Activated CD4-positive, alpha-beta T cell treated with anti-CD3 and anti-CD28 coated beads, Interleukin-2, amount 50 U/mL, for 16 hours (primary cell): ENCODE data around the gene TM9SF1.
"Not testable (repeated sequence)": the region's sequence is repeated elsewhere in the genome, so short reads cannot be mapped to it uniquely, and the experiment has no call there.

Experiments used
- DNase-seq: peaks from one replicate; pipeline ENCODE4 v3.0.0-alpha.2; 2020

Gene TM9SF1

DNA sequence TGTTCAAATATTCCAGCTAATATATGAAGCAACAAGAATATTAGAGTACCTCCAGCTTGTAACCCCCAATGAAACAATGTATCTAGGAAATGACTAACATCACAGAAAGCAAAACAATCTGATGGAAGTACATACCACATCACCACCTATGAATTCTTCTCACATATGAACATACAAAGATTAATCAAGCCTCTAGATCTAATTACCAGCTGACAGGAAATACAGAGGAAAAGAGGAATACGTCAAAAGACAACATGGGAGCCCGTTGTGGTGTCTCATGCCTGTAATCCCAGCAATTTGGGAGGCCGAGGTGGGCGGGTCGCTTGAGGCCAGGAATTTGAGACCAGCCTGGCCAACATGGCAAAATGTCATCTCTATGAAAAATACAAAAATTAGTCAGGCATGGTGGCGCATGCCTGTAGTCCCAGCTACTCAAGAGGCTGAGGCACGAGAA lies 29.4 kb upstream of the TM9SF1 start:
- DNase-seq, result no peak

DNA sequence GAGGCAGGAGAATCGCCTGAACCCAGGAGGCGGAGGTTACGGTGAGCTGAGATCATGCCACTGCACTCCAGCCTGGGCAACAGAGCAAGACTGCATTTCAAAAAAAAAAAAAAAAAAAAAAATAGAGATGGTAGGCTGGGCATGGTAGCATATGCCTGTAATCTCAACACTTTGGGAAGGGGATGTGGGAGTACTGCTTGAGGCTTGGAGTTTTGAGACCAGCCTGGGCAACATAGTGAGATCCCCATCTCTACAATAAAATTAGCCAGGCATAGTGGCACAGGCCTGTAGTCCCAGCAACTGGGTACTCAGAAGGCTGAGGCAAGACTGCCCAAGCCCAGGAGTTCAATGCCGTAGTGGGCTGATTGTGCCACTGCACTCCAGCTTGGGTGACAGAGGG lies 27.7 kb upstream of the TM9SF1 start:
- not testable (repeated sequence) for DNase-seq

DNA sequence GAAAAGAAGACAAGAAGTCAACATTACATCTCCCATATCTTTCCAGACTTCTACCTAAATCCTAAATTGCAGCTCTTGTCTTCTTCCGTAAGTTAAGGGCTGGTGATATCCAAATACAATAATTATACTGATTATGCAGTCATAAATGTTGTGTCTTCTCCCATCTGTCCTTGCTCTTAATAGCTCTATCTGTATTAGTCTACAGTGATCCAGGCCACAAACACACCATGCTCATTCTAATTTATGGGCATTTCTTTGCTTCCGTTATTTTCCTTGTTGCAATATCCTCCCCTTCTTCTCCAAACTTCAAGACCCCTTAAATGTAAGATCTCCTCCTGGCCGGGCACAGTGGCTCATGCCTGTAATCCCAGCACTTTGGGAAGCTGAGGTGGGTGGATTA lies 24.3 kb upstream of the TM9SF1 start:
- DNase-seq, result no peak

DNA sequence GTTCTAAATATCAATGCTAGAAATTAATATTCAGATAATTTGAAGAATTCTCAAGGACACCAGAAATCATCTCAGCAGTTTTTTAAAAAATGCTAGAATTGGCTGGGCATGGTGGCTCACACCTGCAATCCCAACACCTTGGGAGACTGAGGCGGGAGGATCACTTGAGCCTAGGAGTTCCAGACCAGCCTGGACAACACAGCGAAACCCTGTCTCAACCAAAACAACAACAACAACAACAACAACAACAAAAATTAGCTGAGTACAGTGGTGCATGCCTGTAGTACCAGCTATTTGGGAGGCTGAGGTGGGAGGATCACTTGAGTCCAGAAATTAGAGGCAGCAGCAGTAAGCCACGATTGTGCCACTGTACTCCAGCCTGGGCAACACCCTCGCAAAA lies 23.8 kb upstream of the TM9SF1 start:
- no peak for DNase-seq

DNA sequence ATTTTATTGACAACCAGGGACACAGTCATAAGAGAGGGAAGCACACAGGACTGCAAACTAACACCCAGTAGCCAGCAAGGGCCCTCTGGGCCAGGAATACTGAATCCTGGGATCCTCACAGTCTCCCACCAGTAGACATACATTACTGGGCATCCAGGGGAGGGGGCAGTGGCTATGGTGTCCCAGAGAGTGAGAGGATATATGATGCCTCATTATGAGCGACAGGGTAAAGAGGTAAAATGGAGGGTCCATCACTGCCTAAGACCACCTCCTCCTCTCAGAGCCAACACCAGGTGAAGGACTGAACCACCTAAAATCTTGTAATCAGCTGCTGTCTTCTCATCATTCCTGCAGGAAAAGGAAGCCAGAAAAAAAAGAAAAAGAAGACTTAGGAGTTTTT lies 21.6 kb upstream of the TM9SF1 start:
- DNase-seq, result not testable (repeated sequence)

DNA sequence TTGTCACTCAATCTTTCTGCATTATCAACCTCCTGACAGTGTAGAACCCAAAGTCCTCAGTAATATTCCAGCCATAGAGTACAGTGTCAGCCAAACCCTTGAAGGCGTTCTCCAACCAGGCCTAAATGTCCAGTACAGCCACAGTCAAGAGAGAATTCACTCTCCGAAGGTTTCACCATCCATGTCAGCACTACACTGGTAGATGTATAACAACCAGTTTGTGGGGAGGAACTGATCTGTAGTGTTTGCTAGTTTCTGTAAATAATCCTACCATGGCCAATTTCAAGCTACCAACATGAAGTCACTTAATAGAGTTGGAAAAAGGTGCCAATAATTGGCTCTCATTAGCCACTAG lies 21.1 kb upstream of the TM9SF1 start:
- no peak for DNase-seq

DNA sequence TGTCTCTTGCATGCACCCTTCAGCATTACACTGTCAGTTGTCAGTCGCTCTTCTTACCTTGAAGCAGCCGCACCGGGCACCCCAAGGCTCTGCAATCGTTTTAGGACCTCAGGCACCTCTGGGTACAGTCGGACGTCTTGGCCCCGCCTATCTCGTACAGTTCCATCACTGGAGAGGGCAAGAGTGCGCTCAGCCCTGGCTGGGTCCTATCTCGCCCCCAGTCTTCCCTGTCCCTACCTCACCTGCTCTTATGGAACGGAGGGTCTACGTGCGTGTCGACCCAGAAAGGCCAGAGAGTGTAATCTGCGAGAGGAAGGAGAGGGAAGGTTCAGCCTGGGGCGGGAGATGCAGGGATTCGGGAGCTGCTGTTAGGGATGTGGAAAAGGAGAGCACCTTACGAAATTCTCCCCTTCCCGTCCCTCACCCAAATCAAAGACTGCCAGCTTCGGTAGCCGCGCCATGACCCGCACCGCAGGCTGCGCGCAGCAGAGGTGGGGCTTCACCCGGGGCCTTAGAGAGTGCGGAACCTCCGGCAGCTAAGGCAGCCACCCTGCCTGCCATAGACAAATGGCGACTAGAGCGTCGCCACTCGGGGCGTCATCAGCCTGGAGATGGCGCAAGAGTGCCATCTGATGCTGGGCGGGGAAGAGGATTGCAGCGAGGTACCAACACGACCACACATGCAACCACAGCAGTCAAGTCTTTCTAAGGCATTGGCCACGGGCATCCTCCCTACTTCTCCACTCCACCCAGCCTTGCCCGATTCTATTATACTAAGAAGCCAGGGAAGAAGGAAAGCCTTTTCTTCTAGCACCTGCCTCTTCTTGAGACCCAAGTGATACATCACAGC lies 20.5 kb upstream of the TM9SF1 start, which contains the start of gene MDP1:
Gene MDP1 (minus strand): TSS at position 572 of the 850 bp plus-strand sequence. CDS start 111 bp downstream, at position 461.
- DNase-seq, result peak; percentile 92

DNA sequence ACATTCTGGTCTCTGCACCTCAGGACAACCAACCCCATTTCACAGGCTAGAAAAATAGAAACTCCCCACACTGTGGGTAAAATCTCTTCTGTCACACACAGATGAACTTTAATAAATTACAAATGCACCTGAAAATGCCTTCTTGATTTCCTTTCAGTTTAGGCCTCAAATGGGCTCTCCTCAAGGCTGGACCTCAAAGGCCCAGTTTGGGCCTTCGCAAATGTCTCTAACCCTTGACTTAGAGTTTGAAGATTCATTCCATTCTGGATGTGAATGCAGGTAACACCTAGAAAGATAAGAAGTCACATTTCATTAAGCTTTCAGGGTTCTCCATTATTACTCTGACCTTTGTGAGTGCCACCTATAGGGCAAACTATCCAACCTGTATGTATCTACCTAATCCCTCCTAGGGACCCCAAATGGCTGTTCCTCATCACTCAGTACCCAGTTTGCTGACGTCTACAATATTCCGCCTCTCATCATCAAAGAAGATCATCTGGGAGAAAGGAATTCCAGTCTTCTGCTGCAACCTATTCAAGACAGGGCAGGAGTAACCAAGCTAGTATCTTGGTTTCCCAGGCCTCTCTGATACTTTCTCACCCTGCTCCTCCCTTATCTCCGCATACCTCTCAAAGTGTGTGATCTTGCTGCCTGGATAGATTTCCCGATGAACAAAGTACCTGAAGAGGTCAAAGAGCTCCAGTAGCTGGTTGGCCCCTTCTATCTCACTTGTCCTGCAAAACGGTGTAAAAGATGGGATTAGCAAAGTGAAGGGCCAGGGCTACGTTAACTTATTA lies 18.8 kb upstream of the TM9SF1 start:
- no peak for DNase-seq

DNA sequence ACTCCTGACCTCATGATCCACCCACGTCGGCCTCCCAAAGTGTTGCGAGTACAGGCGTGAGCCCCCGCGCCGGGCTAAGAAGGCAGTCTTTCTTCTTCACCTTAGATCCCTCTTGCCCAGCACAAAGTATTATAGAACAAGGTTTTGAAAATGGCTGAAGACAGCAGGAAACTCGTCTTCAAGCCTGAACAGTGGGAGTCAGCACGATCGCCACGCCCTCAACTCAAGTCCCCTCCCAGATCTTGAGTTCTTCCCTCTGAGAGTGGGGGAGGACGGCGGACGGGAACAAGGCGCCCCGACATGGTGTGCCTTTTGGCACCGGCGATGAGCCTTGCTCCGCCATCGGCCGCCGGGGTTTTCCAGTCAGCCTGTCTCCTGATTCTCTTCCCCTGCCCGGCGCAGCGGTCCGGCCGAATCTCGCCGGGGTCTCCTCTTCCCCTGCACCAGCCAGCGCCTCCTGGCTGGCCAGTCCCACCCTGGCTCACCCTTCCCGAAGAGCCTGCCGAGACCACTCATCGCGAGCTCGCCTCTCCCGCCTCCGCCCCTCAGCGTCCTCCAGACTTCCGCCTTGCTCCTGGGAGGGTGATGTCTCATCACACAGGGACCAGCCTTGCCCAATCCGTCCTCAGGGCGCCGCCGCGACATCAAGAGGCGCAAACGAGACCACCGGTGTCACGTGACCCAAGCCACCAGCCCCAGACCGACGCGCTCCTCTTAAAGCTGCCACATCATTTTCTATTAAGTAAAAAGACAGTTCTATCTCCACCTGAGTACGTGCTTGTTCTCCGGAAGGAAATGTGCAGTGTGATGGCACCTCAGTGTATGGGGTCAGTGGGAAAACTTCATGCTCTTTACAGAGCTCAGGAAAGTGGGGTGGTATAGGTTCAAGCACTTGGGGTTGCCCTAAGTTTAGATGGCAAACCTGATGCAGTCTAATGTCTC lies 18.0 kb upstream of the TM9SF1 start, which contains the start of gene CHMP4A:
Gene CHMP4A (minus strand): TSS at position 565 of the 942 bp plus-strand sequence. CDS start 49 bp downstream, at position 516.
- peak; percentile 98 for DNase-seq

DNA sequence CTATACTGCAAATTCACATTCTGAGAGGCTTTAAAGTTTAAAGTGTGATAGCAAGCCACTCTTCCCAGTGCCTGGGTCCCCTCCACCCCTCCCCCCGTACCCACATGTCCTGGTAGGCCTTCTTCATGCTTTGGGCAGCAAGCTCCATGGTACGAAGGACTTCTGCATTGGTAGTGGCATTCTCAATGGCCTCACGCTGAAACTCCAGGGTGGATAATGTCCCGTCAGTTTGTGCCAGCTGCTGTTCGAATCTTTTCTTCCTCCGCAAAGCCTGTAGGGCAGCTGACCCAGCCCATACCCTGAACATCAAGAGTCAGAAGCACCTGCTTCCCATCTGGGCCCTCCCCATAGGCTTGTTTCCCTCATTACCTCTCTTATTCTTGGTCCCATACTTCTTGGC lies 16.1 kb upstream of the TM9SF1 start:
- DNase-seq, result no peak

DNA sequence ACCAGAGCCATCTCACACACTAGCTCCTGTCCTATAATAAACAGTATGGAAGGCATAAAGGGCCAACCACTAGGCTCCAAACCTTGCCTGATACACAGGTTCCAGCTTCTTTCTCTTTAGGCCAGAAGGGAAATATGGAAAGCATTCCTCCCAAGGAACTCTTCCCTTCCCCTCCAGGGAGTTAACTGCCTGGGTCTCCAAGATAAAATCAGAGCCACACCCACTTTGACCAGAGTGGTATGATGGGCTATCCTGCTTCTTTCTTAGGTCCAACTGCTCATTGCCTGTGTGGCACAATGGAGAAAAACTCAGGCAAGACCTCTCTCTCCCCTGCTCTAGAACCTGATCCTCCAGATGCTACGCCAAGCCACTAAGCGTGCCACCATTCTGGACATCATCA lies 12.4 kb upstream of the TM9SF1 start:
- DNase-seq, result no peak

DNA sequence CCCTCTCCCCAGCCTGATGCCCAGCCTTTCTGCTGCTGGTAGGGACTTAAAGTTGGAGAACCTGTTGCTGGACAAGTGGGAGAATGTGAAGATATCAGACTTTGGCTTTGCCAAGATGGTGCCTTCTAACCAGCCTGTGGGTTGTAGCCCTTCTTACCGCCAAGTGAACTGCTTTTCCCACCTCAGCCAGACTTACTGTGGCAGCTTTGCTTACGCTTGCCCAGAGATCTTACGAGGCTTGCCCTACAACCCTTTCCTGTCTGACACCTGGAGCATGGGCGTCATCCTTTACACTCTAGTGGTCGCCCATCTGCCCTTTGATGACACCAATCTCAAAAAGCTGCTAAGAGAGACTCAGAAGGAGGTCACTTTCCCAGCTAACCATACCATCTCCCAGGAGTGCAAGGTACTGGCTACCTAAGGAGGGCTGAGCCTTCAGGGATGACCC lies 11.9 kb upstream of the TM9SF1 start:
- no peak for DNase-seq

DNA sequence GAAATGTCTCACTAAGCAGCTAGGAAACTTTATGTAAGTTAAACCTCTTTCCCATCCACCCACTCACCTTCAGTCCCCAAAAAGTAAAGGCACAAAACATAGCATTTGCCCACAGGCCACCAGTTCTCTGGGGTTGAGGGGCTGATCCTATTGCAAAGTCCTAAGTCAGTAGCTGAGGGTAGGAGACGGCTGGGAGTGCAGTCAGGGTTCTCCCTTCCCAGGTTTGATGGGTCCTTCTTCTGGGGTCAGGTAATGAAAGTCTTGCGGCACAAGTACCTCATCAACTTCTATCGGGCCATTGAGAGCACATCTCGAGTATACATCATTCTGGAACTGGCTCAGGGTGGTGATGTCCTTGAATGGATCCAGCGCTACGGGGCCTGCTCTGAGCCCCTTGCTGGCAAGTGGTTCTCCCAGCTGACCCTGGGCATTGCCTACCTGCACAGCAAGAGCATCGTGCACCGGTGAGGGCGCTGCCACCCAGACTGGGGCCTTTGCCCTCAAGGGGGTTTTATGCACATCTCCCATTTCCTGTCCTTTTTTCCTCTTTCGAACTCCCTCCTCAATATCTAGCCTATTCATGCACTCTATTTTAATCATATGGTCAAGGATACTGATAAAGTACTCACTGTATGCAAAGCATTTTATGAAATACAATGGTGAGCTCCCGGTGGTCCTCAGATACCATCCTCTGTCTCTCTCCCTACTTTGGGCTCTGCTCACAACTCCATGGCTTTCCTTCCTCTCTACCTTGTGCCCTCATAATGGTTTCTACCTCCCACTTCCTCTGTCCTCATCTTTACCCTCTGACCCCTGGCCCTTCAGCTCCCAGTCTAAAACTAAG lies 11.2 kb upstream of the TM9SF1 start:
- no peak for DNase-seq

DNA sequence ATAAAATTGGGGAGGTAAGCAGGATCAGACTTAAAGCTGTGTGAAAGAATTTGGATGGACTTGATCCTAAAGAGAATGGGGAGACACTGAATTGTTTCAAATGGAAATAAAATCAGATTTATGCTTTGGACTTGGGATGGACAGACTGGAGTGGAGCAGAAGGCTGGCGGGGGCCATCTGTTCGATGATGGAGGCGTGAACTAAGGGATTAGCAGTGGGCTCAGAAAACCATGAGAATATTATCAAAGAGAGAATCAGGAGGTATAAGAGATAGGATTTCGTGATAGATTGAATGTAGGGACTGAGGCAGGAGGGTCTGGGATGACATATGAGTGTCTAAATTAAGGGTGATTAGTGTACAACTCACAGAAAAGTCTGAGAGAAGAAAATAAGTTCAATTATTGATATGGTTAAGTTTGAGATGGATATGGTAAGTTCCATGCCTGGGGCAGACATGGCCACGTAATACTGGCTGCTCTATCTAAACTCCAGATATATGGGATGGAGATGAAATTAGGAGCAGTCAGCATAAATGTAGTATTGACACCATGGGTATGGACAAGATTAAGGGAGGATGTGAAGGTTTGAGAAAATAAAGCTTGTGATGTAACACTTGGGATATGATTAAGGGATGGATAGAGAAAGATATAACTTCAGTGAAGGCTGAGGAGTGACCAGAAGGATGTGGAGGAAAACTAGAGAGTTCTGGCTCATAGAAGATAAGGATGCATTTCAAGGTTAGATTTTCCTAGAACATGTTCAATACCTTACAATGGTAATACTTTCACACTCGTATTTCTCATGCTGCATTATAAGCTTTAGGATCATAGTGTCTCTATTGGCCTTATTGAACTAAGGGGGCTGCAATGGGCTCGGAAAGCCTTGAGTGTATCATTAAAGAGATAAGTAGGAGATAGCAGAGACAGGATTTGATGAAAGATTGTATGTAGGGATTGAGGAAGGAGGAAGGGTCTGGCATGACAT lies 9.2 kb upstream of the TM9SF1 start:
- no peak for DNase-seq

DNA sequence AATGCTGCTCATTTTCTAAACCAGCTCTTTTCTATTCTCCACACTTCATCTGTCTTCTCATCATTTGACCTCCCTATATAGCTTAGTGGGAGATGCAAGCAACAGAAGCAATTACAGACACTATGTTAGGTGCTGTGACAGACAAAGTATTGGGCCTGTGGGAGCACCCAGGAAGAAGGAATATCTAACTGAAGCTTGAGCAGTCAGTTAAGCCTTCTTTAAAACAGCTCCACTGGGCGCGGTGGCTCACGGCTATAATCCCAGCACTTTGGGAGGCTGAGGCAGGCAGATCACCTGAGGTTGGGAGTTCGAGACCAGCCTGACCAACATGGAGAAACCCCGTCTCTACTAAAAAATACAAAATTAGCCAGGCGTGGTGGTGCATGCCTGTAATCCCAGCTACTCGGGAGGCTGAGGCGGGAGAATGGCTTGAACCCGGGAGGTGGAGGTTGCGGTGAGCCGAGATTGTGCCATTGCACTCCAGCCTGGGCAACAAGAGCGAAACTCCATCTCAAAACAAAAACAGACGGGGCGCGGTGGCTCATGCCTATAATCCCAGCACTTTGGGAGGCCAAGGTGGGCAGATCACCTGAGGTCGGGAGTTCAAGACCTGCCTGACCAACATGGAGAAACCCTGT lies 8.1 kb upstream of the TM9SF1 start:
- not testable (repeated sequence) for DNase-seq

DNA sequence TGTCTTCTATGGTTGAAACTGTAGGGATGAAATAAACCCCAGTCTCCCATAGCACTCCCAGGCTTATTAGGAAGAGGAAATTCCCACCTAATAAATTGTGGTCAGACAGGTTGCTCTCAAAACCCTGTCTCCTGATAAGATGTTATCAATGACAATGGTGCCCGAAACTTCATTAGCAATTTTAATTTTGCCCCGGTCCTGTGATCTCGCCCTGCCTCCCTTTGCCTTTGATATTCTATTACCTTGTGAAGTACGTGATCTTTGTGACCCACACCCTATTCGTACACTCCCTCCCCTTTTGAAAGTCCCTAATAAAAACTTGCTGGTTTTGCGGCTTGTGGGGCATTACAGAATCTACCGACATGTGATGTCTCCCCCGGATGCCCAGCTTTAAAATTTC lies 7.3 kb upstream of the TM9SF1 start:
- not testable (repeated sequence) for DNase-seq

DNA sequence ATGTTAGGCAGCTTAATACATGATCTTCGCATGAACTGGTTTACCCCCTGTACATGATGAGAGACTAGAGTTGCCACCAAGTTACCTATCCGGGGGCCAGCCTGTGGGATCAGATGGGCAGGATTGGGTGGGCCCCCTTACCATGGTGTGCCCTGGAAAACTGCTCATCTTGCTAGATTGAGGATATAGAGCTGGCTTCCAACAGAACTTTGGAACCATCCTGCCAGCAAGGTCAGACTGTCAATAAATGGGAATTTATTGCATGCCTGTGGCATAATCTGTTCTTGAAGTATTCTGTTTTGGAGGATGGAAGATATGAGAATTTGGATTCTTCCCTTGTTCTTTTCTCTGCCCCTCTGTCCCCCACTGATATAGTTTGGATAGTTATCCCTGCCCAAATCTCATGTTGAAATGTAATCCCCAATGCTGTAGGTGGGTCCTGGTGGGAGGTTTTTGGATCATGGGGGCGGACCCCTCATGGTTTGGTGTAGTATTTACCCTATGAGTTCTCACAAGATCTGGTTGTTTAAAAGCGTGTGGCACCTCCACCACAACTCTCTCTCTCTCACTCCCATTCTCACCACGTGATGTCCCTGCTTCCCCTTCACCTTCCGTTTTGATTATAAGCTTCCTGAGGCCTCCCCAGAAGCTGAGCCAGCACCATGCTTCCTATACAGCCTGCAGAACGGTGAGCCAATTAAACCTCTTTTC lies 3.7 kb upstream of the TM9SF1 start:
- DNase-seq, result no peak

DNA sequence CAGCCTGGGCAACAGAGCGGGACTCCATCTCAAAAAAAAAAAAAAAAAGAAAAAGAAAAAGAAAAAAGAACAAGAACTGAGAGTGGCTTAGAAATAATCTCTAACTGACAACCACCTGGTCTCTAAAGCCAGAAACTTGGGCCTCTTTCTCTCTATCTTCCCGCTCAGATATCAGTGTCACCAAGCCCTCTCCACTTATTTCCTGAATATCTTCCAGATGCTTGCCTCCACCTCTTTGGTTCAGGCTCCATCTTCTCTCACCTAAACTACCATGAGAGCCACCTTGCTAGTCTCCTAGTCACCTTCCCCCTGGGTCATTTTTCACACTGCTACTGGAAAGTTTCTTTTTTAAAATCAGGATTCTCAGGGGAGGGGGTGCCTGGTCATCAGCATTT lies 1.8 kb upstream of the TM9SF1 start:
- DNase-seq, result no peak
